Loucy (cell line): ENCODE measurements around the gene SNX8.

Experiments used
- H2AFZ ChIP-seq: fragments of 200-600 bp; sonication (generic); 2 replicates; pipeline ENCODE4 v1.6.0; 2016; ENCODE audit warnings: antibody characterized with exemption, mild to moderate bottlenecking, low read length, moderate library complexity
- H3F3A ChIP-seq: fragments of 200-600 bp; 2 replicates; pipeline ENCODE4 v1.6.0; 2016; ENCODE audit warnings: antibody characterized with exemption, low read depth, mild to moderate bottlenecking
- H3K27me3 ChIP-seq: fragments of 200-600 bp; sonication (generic); 2 replicates; pipeline ENCODE4 v1.6.1; 2014; ENCODE audit warnings: low read length, mild to moderate bottlenecking; ENCODE audit not compliant: insufficient read depth, poor library complexity, severe bottlenecking
- H3K36me3 ChIP-seq: fragments of 200-600 bp; sonication (generic); 2 replicates; pipeline ENCODE4 v1.6.1; 2016; ENCODE audit warnings: low read length; ENCODE audit not compliant: insufficient read depth
- H3K4me1 ChIP-seq: fragments of 200-600 bp; sonication (generic); 2 replicates; pipeline ENCODE4 v1.5.1; 2014; ENCODE audit warnings: low read length, mild to moderate bottlenecking; ENCODE audit not compliant: insufficient read depth, poor library complexity, severe bottlenecking
- H3K4me2 ChIP-seq: fragments of 200-600 bp; sonication (generic); 2 replicates; pipeline ENCODE4 v1.6.0; 2014; ENCODE audit warnings: antibody characterized with exemption, low read length, low read depth, mild to moderate bottlenecking; ENCODE audit not compliant: poor library complexity, severe bottlenecking
- H3K4me3 ChIP-seq: fragments of 200-600 bp; sonication (generic); 2 replicates; pipeline ENCODE4 v1.5.1; 2014; ENCODE audit warnings: low read length, mild to moderate bottlenecking, mixed read lengths; ENCODE audit not compliant: poor library complexity, severe bottlenecking
- H3K79me2 ChIP-seq: fragments of 200-600 bp; sonication (generic); 2 replicates; pipeline ENCODE4 v1.6.1; 2014; ENCODE audit warnings: low read length; ENCODE audit not compliant: insufficient read depth
- H3K9ac ChIP-seq: fragments of 200-600 bp; sonication (generic); 2 replicates; pipeline ENCODE4 v1.6.0; 2014; ENCODE audit warnings: mild to moderate bottlenecking, low read depth, low read length, moderate library complexity; ENCODE audit not compliant: poor library complexity, severe bottlenecking
- H3K9me2 ChIP-seq: fragments of 200-600 bp; sonication (generic); replicated peaks from 2 replicates; pipeline ENCODE4 v1.6.1; 2016; ENCODE audit warnings: low read depth, low read length, mixed read lengths
- H3K9me3 ChIP-seq: fragments of 200-600 bp; sonication (generic); 2 replicates; pipeline ENCODE4 v1.6.1; 2014; ENCODE audit warnings: mild to moderate bottlenecking, antibody characterized with exemption, low read length, low read depth; ENCODE audit not compliant: insufficient read depth
- H4K20me1 ChIP-seq: fragments of 200-600 bp; sonication (generic); 2 replicates; pipeline ENCODE4 v1.6.0; 2014; ENCODE audit warnings: antibody characterized with exemption, low read length, mild to moderate bottlenecking; ENCODE audit not compliant: insufficient read depth, poor library complexity, severe bottlenecking
- EZH2phosphoT487 ChIP-seq: fragments of 200-600 bp; IDR thresholded peaks from 2 replicates; pipeline ENCODE4 v1.6.1; 2018; ENCODE audit warnings: antibody characterized with exemption, mild to moderate bottlenecking, moderate library complexity, borderline replicate concordance
- TF ChIP-seq, protein P1 (sequence below): fragments of 200-600 bp; sonication (generic); conservative IDR thresholded peaks from 2 replicates; pipeline ENCODE4 v1.5.1; 2014; ENCODE audit warnings: mild to moderate bottlenecking, antibody characterized with exemption, low read length

Gene SNX8

DNA sequence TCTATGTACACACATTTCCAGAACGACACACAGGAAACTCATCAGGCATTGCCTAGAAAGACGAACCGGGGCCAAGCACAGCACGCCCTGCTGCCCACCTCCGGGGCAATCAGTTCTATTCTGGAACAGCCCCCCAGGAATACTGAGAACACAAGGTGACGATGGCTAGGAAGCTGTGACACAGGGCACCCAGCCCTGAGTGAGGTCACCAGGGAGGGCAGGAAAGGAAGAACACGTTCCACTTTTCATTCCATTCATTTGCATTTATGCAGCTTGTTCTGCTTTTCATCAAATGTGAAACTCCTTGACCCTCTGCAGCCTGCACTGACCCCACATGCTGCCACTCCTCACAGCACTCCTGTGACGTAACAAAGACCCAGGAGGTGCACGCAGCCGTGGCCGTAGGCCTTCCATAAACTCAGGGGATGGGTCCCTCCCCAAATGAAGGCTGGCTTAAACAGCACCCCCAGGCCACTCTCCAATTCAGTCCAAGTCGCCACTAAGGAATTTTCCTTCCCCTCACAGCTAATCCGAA lies 110.4 kb downstream of the SNX8 start:
- no peaks in the 10 kb centered on the region for H4K20me1 ChIP-seq
- no peaks in the 10 kb centered on the region for H3F3A ChIP-seq
- H3K79me2 ChIP-seq = no peaks in the 10 kb centered on the region
- peaks cover 56% of the 10 kb centered on the region; the same call in 1 of the 2 replicates for H3K36me3 ChIP-seq
- no peak overlapping the region for H3K9ac ChIP-seq
- H3K9me2 ChIP-seq = no peaks in the 10 kb centered on the region
- H3K4me3 ChIP-seq = no peak overlapping the region
- TF ChIP-seq, protein P1, sequence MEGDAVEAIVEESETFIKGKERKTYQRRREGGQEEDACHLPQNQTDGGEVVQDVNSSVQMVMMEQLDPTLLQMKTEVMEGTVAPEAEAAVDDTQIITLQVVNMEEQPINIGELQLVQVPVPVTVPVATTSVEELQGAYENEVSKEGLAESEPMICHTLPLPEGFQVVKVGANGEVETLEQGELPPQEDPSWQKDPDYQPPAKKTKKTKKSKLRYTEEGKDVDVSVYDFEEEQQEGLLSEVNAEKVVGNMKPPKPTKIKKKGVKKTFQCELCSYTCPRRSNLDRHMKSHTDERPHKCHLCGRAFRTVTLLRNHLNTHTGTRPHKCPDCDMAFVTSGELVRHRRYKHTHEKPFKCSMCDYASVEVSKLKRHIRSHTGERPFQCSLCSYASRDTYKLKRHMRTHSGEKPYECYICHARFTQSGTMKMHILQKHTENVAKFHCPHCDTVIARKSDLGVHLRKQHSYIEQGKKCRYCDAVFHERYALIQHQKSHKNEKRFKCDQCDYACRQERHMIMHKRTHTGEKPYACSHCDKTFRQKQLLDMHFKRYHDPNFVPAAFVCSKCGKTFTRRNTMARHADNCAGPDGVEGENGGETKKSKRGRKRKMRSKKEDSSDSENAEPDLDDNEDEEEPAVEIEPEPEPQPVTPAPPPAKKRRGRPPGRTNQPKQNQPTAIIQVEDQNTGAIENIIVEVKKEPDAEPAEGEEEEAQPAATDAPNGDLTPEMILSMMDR = no peak
- no peak overlapping the region for H3K4me2 ChIP-seq
- H3K4me1 ChIP-seq = no peaks in the 10 kb centered on the region
- H2AFZ ChIP-seq = no peak overlapping the region
- H3K9me3 ChIP-seq = no peaks in the 10 kb centered on the region
- H3K27me3 ChIP-seq = no peaks in the 10 kb centered on the region

DNA sequence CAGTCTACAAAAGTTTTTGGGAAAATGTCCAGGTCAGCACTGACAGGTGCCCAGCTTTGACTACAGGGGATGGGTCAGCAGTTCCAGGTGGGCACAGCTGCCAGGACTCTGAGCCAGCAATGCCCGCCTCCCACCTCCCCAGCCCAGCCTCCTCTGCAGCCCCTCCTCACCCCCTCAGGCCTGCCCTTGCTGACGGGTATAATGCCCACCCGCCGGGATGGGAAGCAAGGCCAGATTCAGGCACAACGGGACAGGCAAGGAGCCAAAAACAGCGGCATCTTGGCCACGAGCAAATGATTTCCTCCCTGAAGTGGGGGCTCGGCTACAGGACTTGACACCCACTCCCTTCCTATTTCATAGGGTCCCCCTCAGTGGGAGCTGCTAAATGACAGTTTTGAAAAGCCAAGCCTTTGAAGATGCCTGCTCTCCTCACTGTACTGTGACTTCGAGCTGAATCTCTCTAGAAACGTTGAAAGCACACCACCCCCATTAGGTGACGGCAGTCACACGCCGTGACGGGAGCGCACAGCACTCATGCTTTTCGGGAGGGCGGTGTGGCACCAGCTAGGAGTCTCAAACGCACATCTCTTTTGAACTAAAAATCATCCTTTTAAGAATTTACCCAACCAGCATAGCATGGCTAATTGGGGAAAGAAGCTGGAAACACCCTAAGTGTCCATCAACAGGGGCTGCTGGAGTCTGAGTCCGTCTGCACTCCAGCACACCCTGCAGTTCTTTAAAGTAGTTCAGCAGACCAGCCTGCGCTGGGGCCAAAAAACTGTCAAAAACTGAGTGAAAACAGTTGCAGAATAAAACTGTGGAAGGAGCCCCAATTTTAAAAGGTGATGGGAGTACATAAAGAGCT lies 111.1 kb downstream of the SNX8 start:
- no peak for TF ChIP-seq EZH2phosphoT487
- TF ChIP-seq, protein P1 = no peak
- peaks cover 54% of the 10 kb centered on the region; the same call in 1 of the 2 replicates for H3K36me3 ChIP-seq
- no peaks in the 10 kb centered on the region for H3K27me3 ChIP-seq

DNA sequence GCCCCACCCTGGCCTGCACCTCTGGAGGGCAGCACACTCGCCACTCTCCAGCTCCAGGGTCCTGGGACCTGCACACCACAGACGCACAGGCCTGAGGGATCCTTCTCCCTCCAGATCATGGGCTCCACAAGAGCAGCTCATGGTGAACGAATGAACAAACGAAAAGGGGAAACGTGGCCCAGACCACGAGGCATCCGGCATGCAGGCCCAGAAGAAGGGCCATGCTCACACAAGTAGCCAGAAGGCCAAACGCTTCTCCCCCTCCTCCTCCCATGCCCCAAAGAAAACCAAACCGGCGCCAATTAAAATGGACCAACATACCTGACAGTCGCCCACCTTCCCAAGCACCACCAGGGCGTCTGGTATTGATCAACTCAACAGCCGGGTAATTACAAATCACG lies 111.9 kb downstream of the SNX8 start:
- Histone ChIP-seq H3K27me3 (no peaks in the 10 kb centered on the region), H4K20me1 (no peaks in the 10 kb centered on the region), H3K9ac (no peak overlapping the region), H3K9me3 (no peaks in the 10 kb centered on the region), H3K9me2 (no peaks in the 10 kb centered on the region), H3K36me3 (peaks cover 47% of the 10 kb centered on the region; the same call in 1 of the 2 replicates), H3F3A (no peaks in the 10 kb centered on the region), H3K4me3 (no peak overlapping the region), H3K4me2 (no peak overlapping the region), H3K79me2 (peaks cover 3% of the 10 kb centered on the region; the same call in 1 of the 2 replicates), H3K4me1 (no peaks in the 10 kb centered on the region), H2AFZ (no peak overlapping the region)
- TF ChIP-seq EZH2phosphoT487 = no peak
- TF ChIP-seq, protein P1 = no peak

More for the DNA sequence above, 111.1 kb downstream of the SNX8 start:
- Histone ChIP-seq H3K79me2 (peaks cover 3% of the 10 kb centered on the region; the same call in 1 of the 2 replicates), H3K4me3 (no peak overlapping the region), H3K9ac (no peak overlapping the region), H4K20me1 (no peaks in the 10 kb centered on the region), H3K4me2 (no peak overlapping the region), H2AFZ (no peak overlapping the region), H3F3A (no peaks in the 10 kb centered on the region), H3K9me3 (no peaks in the 10 kb centered on the region), H3K4me1 (no peaks in the 10 kb centered on the region), H3K9me2 (no peaks in the 10 kb centered on the region)
